Activated naive CD8-positive, alpha-beta T cell treated with anti-CD3 and anti-CD28 coated beads, Interleukin-2, amount 10 ng/mL, durations not matched to agents 7 days and 5 days (primary cell): ENCODE measurements around the gene C6orf136. TPM values are rescaled to one million over a fixed set of nuclear protein-coding genes. Genes with fewer than 3 reads are reported as not detected.
A peak's percentile ranks its signal among the peaks of the same experiment; 100 is the strongest.

Experiments used
- ATAC-seq: fragments of 150-1000 bp; cut with Tn5 transposase; one replicate; pipeline ENCODE4 v1.10.0; 2021; ENCODE audit warnings: low read depth, moderate library complexity
- POLR2A ChIA-PET: fragments of 350-600 bp; sonication (Branson Sonifier 250); formaldehyde crosslinking; loops from one replicate; lab custom pipeline; 2021; ENCODE audit warnings: antibody characterized with exemption; lab: Charles Lee
- DNase-seq: peaks from one replicate; pipeline ENCODE4 v3.0.0; 2021
- H3K27ac Mint-ChIP-seq: one replicate; pipeline ENCODE4 v1.8.0; 2022; ENCODE audit warnings: mild to moderate bottlenecking, mixed read lengths
- H3K27me3 Mint-ChIP-seq: one replicate; pipeline ENCODE4 v1.8.0; 2022; ENCODE audit warnings: mild to moderate bottlenecking, moderate library complexity, mixed read lengths
- H3K36me3 Mint-ChIP-seq: one replicate; pipeline ENCODE4 v1.8.0; 2021; ENCODE audit warnings: mild to moderate bottlenecking, mixed read lengths
- H3K4me1 Mint-ChIP-seq: one replicate; pipeline ENCODE4 v1.8.0; 2021; ENCODE audit warnings: mixed read lengths
- H3K4me3 Mint-ChIP-seq: one replicate; pipeline ENCODE4 v1.8.0; 2022; ENCODE audit warnings: mild to moderate bottlenecking, moderate library complexity, mixed read lengths
- H3K9me3 Mint-ChIP-seq: one replicate; pipeline ENCODE4 v1.8.0; 2021; ENCODE audit warnings: mixed read lengths
- total RNA-seq, 2 experiments: library from RNA; stranded (reverse); gene quantifications; one replicate each; pipeline ENCODE4 v1.2.3, GENCODE V29; 2021

The C6orf136 gene
- total RNA-seq, 2 experiments from 2014 or later, result 33.5 to 34.3 TPM

GRCh38 chr6:30687659-30688431, 40.9 kb downstream of the C6orf136 start:
- Mint-ChIP-seq H3K4me3 (peak overlapping the region; percentile 91), H3K36me3 (peaks cover 32% of the 10 kb centered on the region), H3K9me3 (no peaks in the 10 kb centered on the region), H3K4me1 (peaks cover 36% of the 10 kb centered on the region), H3K27ac (peak overlapping the region; percentile 99), H3K27me3 (no peaks in the 10 kb centered on the region)
- POLR2A ChIA-PET, result interaction anchor here (0.8 to 3.0 kb wide), 11 partner anchors 9 to 73 kb away, joined by 3 to 37 read pairs (median 5); partner anchors contain the start of genes MDC1 and TUBB
- no peak for DNase-seq
- ATAC-seq, result no peak

DNA sequence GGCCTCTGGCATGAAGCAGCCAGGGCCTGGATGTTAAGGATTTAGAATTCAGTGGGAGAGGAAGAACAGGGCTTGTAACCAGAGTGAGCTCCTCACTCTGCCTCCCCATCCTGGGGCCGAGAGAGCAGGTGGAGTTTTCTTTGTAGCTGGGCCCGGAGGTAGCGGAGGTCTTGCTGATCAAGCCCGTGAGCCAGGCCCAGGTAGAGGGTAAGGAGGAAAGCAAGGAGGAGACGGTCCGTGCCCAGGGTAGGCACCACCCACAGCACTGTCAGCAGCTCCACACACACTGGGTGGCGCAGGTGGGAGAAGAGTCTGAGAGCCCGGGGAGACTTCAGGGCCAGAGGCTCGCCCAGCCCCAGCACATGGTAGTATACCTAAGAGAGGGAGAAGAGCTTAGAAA, 41.6 kb downstream of the C6orf136 start:
- Mint-ChIP-seq H3K4me1 (peaks cover 36% of the 10 kb centered on the region), H3K9me3 (no peaks in the 10 kb centered on the region), H3K27ac (peak overlapping the region; percentile 99), H3K4me3 (peak overlapping the region; percentile 91), H3K27me3 (no peaks in the 10 kb centered on the region), H3K36me3 (peaks cover 25% of the 10 kb centered on the region)
- POLR2A ChIA-PET, result interaction anchor here (1.0 to 3.6 kb wide), 10 partner anchors 8 to 48 kb away, joined by 3 to 37 read pairs (median 6); partner anchors contain the start of genes MDC1 and TUBB
- DNase-seq (no peak), ATAC-seq (no peak)

- Mint-ChIP-seq H3K4me3 (peak overlapping the region; percentile 98), H3K4me1 (peaks cover 36% of the 10 kb centered on the region), H3K36me3 (peaks cover 18% of the 10 kb centered on the region), H3K27me3 (no peaks in the 10 kb centered on the region), H3K27ac (peak overlapping the region; percentile 66), H3K9me3 (no peaks in the 10 kb centered on the region)
- POLR2A ChIA-PET, result interaction anchor here (1.1 to 3.6 kb wide), 8 partner anchors 8 to 48 kb away, joined by 3 to 37 read pairs (median 6); partner anchors contain the start of gene MDC1
- DNase-seq (no peak), ATAC-seq (no peak)
These were observed 42.3 kb downstream of the C6orf136 start for GRCh38 chr6:30689022-30689865.

- H3K27ac Mint-ChIP-seq, result peak overlapping the region; percentile 80
- H3K4me3 Mint-ChIP-seq, result peak overlapping the region; percentile 98
- POLR2A ChIA-PET, result interaction anchor here (1.0 to 3.6 kb wide), 6 partner anchors 10 to 41 kb away, joined by 3 to 12 read pairs (median 5); partner anchors contain the start of gene MDC1
- H3K9me3 Mint-ChIP-seq, result no peaks in the 10 kb centered on the region
- no peak for DNase-seq
- no peaks in the 10 kb centered on the region for H3K27me3 Mint-ChIP-seq
- peaks cover 35% of the 10 kb centered on the region for H3K4me1 Mint-ChIP-seq
- no peak for ATAC-seq
- H3K36me3 Mint-ChIP-seq, result peaks cover 17% of the 10 kb centered on the region
These were observed 43.1 kb downstream of the C6orf136 start for GRCh38 chr6:30689985-30690384.

DNA sequence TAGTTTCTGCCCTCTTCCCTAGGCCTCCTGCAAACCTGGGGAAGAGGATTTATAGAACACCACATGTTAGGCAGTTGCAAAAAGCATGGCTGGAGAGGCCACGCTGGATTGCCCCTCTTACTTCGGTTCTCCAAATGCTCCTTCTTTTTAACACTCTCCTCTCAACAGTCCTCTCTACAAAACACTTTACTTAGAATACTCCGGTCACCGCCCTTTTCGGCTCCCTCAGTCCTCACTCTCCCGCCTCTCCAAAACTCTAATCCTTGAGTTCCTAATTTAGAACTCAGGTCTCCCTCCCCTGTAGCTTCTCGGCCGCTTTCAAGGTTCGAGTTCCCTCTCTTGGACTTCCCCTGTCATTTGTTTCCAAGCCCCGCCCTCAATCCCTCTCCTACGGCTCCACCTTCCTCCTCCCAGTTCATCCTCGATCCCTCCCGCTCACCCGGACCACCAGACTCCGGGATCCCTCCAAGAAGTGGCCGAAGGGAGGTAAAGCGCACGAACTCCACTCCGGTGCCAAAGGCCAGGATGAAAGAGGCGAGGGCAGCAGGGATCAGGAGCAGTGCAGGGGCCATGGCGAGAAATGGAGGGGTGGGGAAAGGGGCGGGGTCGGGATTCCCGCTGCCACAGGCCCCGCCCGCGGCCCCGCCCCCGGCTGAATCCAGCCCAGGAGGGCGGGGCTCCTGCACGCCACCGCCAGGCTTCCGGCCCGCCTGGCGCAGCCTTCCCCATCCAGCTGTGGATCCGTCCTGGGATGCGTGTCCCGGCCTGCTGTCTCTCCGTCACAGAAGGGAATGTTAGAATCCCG, 43.7 kb downstream of the C6orf136 start, which contains the start of gene NRM:
TSS of gene NRM (minus strand) at position 582 of the 805 bp plus-strand sequence. CDS start at position 572, 10 bp downstream.
- H3K27ac Mint-ChIP-seq, result peak within 1 kb of the TSS; percentile 80
- peak within 1 kb of the TSS; percentile 98 for H3K4me3 Mint-ChIP-seq
- POLR2A ChIA-PET, result interaction anchor here (0.8 to 3.6 kb wide), 7 partner anchors 9 to 51 kb away, joined by 3 to 12 read pairs (median 4); partner anchors contain the start of genes FLOT1, MDC1 and TUBB
- no peaks in the 10 kb centered on the region for H3K27me3 Mint-ChIP-seq
- peaks cover 10% of the 10 kb centered on the region for H3K36me3 Mint-ChIP-seq
- H3K9me3 Mint-ChIP-seq, result no peaks in the 10 kb centered on the region
- peaks cover 32% of the 10 kb centered on the region for H3K4me1 Mint-ChIP-seq
- ATAC-seq (peak; percentile 20), DNase-seq (peak; percentile 90)

DNA sequence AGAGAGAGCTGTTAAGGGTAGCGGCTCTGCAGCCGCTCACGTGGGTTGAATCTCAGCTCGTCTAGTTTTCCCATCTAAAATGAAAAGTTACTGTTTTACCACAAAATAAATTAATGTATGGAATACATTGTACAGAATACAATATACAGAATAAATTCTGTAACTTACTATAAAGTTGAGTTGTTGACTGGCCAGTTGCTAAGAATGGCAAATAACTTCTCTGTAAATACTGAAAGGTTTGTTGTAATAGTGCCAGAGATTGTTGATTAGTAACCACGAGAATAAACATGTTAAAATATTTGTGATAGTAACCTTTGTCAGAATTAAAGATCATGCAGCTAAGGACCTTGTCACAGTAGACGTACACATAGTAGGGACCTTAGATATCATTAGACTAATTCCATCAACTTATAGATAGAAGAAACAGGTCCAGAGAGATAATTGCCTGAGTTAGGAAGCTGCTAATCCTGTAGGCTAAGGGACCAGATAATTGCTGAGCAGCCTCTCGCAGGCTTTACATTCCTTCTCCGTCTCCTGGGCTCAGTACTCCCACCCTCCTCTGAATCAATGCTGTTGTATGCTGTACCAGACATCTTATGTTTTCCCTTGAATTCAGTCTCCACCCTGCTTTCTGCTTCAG, 44.4 kb downstream of the C6orf136 start:
- Mint-ChIP-seq H3K4me1 (peaks cover 32% of the 10 kb centered on the region), H3K36me3 (peaks cover 4% of the 10 kb centered on the region), H3K27me3 (no peaks in the 10 kb centered on the region), H3K9me3 (no peaks in the 10 kb centered on the region), H3K4me3 (peak overlapping the region; percentile 98), H3K27ac (no peak overlapping the region)
- POLR2A ChIA-PET, result interaction anchor here (0.8 to 3.6 kb wide), 7 partner anchors 9 to 51 kb away, joined by 3 to 12 read pairs (median 4); partner anchors contain the start of genes FLOT1, MDC1 and TUBB
- DNase-seq, result no peak
- ATAC-seq, result no peak

- no peaks in the 10 kb centered on the region for H3K9me3 Mint-ChIP-seq
- H3K27ac Mint-ChIP-seq, result no peak overlapping the region
- DNase-seq, result no peak
These were observed 49.5 kb downstream of the C6orf136 start for GRCh38 chr6:30696432-30696831.

DNA sequence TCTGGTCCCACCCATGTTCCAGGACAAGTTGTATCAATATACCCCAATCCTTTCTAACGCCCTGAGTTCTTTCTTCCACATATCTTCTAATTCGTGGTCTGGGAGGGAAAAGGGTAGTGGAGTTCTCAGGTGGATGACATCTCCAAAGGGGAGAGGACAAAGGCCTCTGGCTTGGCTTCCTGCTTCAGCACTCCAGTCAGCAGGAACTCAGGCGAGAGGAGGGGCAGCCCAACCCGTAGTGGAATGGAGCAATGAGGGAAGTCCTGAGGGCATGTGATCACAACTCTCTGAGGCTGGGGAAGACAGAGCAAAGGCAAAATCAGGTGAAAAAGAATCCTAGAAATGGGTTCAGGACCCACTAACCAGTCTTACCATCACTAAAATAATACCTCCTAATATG, 53.4 kb downstream of the C6orf136 start:
- DNase-seq (no peak), ATAC-seq (no peak)
- no peaks in the 10 kb centered on the region for H3K9me3 Mint-ChIP-seq
- peaks cover 20% of the 10 kb centered on the region for H3K36me3 Mint-ChIP-seq
- H3K4me3 Mint-ChIP-seq, result no peak overlapping the region
- POLR2A ChIA-PET, result no interaction called here
- H3K27ac Mint-ChIP-seq, result no peak overlapping the region
- no peaks in the 10 kb centered on the region for H3K4me1 Mint-ChIP-seq
- no peaks in the 10 kb centered on the region for H3K27me3 Mint-ChIP-seq

More at GRCh38 chr6:30696432-30696831, 49.5 kb downstream of the C6orf136 start:
- H3K27me3 Mint-ChIP-seq, result no peaks in the 10 kb centered on the region
- H3K4me3 Mint-ChIP-seq, result no peak overlapping the region
- POLR2A ChIA-PET, result interaction anchor here (1.1 to 3.5 kb wide), 2 partner anchors 9 to 21 kb away, joined by 5 to 10 read pairs; partner anchors contain the start of gene MDC1
- no peaks in the 10 kb centered on the region for H3K4me1 Mint-ChIP-seq
- H3K36me3 Mint-ChIP-seq, result peaks cover 10% of the 10 kb centered on the region
- ATAC-seq, result no peak

Other genes with a start within 250 kb of the C6orf136 start
- gene HLA-E, start 157.6 kb upstream of the C6orf136 start, total RNA-seq, result 100 to 1,000 TPM; 957 to 962 TPM
- gene GNL1, start 90.6 kb upstream of the C6orf136 start, total RNA-seq, result 10 to 100 TPM; 84.3 to 88.6 TPM
- gene PRR3, start 89.8 kb upstream of the C6orf136 start, total RNA-seq, result 10 to 100 TPM; 19.9 to 22.5 TPM
- 10 to 100 TPM; 67.5 to 70.4 TPM for gene ABCF1, start 75.7 kb upstream of the C6orf136 start, total RNA-seq
- gene PPP1R10, start 29.9 kb upstream of the C6orf136 start, total RNA-seq, result 100 to 1,000 TPM; 140 to 151 TPM
- gene MRPS18B, start 29.3 kb upstream of the C6orf136 start, total RNA-seq, result 10 to 100 TPM; 43.8 to 44.5 TPM
- gene ATAT1, start 20.3 kb upstream of the C6orf136 start, total RNA-seq, result 10 to 100 TPM; 11.2 to 13.5 TPM
- gene DHX16, start 25.9 kb downstream of the C6orf136 start, total RNA-seq, result 10 to 100 TPM; 42.9 to 44.2 TPM
- 100 to 1,000 TPM; 245 to 251 TPM for gene PPP1R18, start 39.5 kb downstream of the C6orf136 start, total RNA-seq
- gene NRM, start 43.9 kb downstream of the C6orf136 start, total RNA-seq, result 10 to 100 TPM; 33.1 to 33.9 TPM
- 10 to 100 TPM; 50.2 to 52.2 TPM for gene MDC1, start 70.1 kb downstream of the C6orf136 start, total RNA-seq
- gene TUBB, start 73.2 kb downstream of the C6orf136 start, total RNA-seq, result 1,000 to 10,000 TPM; 1,168 to 1,207 TPM
- gene FLOT1, start 95.6 kb downstream of the C6orf136 start, total RNA-seq, result 100 to 1,000 TPM; 261 to 271 TPM
- 10 to 100 TPM; 49.1 to 52.7 TPM for gene IER3, start 97.4 kb downstream of the C6orf136 start, total RNA-seq
- 10 to 100 TPM; 10.9 to 11.3 TPM for gene DDR1, start 237.4 kb downstream of the C6orf136 start, total RNA-seq